Activated naive CD4-positive, alpha-beta T cell treated with anti-CD3 and anti-CD28 coated beads for 36 hours (primary cell): ENCODE measurements around the gene GFPT2. TPM values are rescaled to one million over a fixed set of nuclear protein-coding genes. Genes with fewer than 3 reads are reported as not detected.

Experiments
- CTCF ChIA-PET: fragments of 350-600 bp; sonication (Branson Sonifier 250); formaldehyde crosslinking; loops from one replicate; lab custom pipeline; 2021; ENCODE audit warnings: antibody characterized with exemption; lab: Charles Lee
- DNase-seq: peaks from one replicate; pipeline ENCODE4 v3.0.0-alpha.2; 2020
- H3K27ac Mint-ChIP-seq: one replicate; pipeline ENCODE4 v1.8.0; 2021; ENCODE audit warnings: mild to moderate bottlenecking, mixed read lengths
- H3K27me3 Mint-ChIP-seq: one replicate; pipeline ENCODE4 v1.8.0; 2021; ENCODE audit warnings: low read depth, mixed read lengths
- H3K36me3 Mint-ChIP-seq: one replicate; pipeline ENCODE4 v1.8.0; 2021; ENCODE audit warnings: low read depth, mixed read lengths
- H3K4me1 Mint-ChIP-seq: one replicate; pipeline ENCODE4 v1.8.0; 2021; ENCODE audit warnings: low read depth, mixed read lengths
- H3K4me3 Mint-ChIP-seq: one replicate; pipeline ENCODE4 v1.8.0; 2021; ENCODE audit warnings: mild to moderate bottlenecking, moderate library complexity, mixed read lengths
- H3K9me3 Mint-ChIP-seq: one replicate; pipeline ENCODE4 v1.8.0; 2021; ENCODE audit warnings: mixed read lengths
- intact Hi-C: fragments of 100-400 bp; cut with micrococcal nuclease; formaldehyde crosslinking; loops from one replicate; pipeline ENCODE4 v1.15.1; 2023
- total RNA-seq, 2 experiments: library from RNA; stranded (reverse); gene quantifications; one replicate each; pipeline ENCODE4 v1.2.3, GENCODE V29; 2021

The GFPT2 gene
- total RNA-seq, 2 experiments from 2014 or later: 0.22 to 0.33 TPM

- CTCF ChIA-PET: interaction anchor here (0.6 kb wide), 1 partner anchor 269 kb away, joined by 3 read pairs; no protein-coding TSS in a partner anchor
- H3K27me3 Mint-ChIP-seq: peaks cover 27% of the 10 kb centered on the region
- no peaks in the 10 kb centered on the region for H3K9me3 Mint-ChIP-seq
- DNase-seq: no peak
- peaks cover 6% of the 10 kb centered on the region for H3K4me1 Mint-ChIP-seq
- no peaks in the 10 kb centered on the region for H3K36me3 Mint-ChIP-seq
- no peak overlapping the region for H3K27ac Mint-ChIP-seq
- intact Hi-C loops: loop anchor here (10.0 kb wide), 1 partner anchor 136 kb away; the partner anchor contains the start of gene CNOT6
- H3K4me3 Mint-ChIP-seq: no peak overlapping the region
Observed at GRCh38 chr5:180358694-180359093, 5.6 kb upstream of the GFPT2 start.

GRCh38 chr5:180358179-180358578 lies 5.0 kb upstream of the GFPT2 start:
- no peak overlapping the region for H3K27ac Mint-ChIP-seq
- DNase-seq: no peak
- H3K4me1 Mint-ChIP-seq: peaks cover 7% of the 10 kb centered on the region
- CTCF ChIA-PET: no interaction called here
- no peaks in the 10 kb centered on the region for H3K36me3 Mint-ChIP-seq
- no peak overlapping the region for H3K4me3 Mint-ChIP-seq
- intact Hi-C loops: loop anchor here (10.0 kb wide), 1 partner anchor 137 kb away; the partner anchor contains the start of gene CNOT6
- H3K9me3 Mint-ChIP-seq: no peaks in the 10 kb centered on the region
- peaks cover 28% of the 10 kb centered on the region for H3K27me3 Mint-ChIP-seq

- Mint-ChIP-seq H3K9me3 (no peaks in the 10 kb centered on the region), H3K4me3 (no peak overlapping the region), H3K27me3 (peaks cover 48% of the 10 kb centered on the region), H3K4me1 (peaks cover 7% of the 10 kb centered on the region), H3K27ac (no peak overlapping the region), H3K36me3 (no peaks in the 10 kb centered on the region)
- intact Hi-C loops: loop anchor here (10.0 kb wide), 1 partner anchor 140 kb away; the partner anchor contains the start of gene CNOT6
- CTCF ChIA-PET: no interaction called here
- DNase-seq: no peak
Observed at GRCh38 chr5:180354966-180355365, 1.8 kb upstream of the GFPT2 start.

GRCh38 chr5:180353980-180354452 lies 880 bp upstream of the GFPT2 start:
- CTCF ChIA-PET: interaction anchor here (1.2 kb wide), 2 partner anchors 19 to 25 kb away, joined by 4 read pairs; no protein-coding TSS in a partner anchor
- Mint-ChIP-seq H3K27me3 (peaks cover 48% of the 10 kb centered on the region), H3K4me1 (peaks cover 7% of the 10 kb centered on the region), H3K36me3 (no peaks in the 10 kb centered on the region), H3K4me3 (peak overlapping the region; percentile 62), H3K9me3 (no peaks in the 10 kb centered on the region), H3K27ac (no peak overlapping the region)
- no peak for DNase-seq
- intact Hi-C loops: loop anchor here (1.0 to 10.0 kb wide), 2 partner anchors 62 to 141 kb away; partner anchors contain the start of genes CNOT6 and MAPK9

GRCh38 chr5:180352116-180353047 lies 754 bp downstream of the GFPT2 start:
- H3K4me1 Mint-ChIP-seq: peaks cover 7% of the 10 kb centered on the region

GRCh38 chr5:180350711-180351465 lies 2.2 kb downstream of the GFPT2 start:
- no peak overlapping the region for H3K27ac Mint-ChIP-seq
- no peaks in the 10 kb centered on the region for H3K9me3 Mint-ChIP-seq
- H3K4me3 Mint-ChIP-seq: no peak overlapping the region
- peaks cover 36% of the 10 kb centered on the region for H3K27me3 Mint-ChIP-seq
- CTCF ChIA-PET: interaction anchor here (1.1 to 1.5 kb wide), 2 partner anchors 22 to 57 kb away, joined by 3 to 4 read pairs; no protein-coding TSS in a partner anchor
- no peak for DNase-seq
- H3K4me1 Mint-ChIP-seq: peaks cover 7% of the 10 kb centered on the region
- H3K36me3 Mint-ChIP-seq: no peaks in the 10 kb centered on the region
- intact Hi-C loops: loop anchor here (10.0 kb wide), 1 partner anchor 144 kb away; the partner anchor contains the start of gene CNOT6

More at GRCh38 chr5:180352116-180353047, 754 bp downstream of the GFPT2 start:
- Mint-ChIP-seq H3K27me3 (peaks cover 48% of the 10 kb centered on the region), H3K9me3 (no peaks in the 10 kb centered on the region), H3K36me3 (no peaks in the 10 kb centered on the region), H3K27ac (no peak overlapping the region), H3K4me3 (peak overlapping the region; percentile 49)
- no peak for DNase-seq
- intact Hi-C loops: loop anchor here (1.0 to 10.0 kb wide), 2 partner anchors 60 to 142 kb away; partner anchors contain the start of genes CNOT6 and MAPK9
- CTCF ChIA-PET: interaction anchor here (1.1 kb wide), 1 partner anchor 58 kb away, joined by 3 read pairs; no protein-coding TSS in a partner anchor

GRCh38 chr5:180350296-180350695 lies 2.8 kb downstream of the GFPT2 start:
- peaks cover 34% of the 10 kb centered on the region for H3K27me3 Mint-ChIP-seq
- CTCF ChIA-PET: interaction anchor here (1.5 kb wide), 1 partner anchor 21 kb away, joined by 4 read pairs; no protein-coding TSS in a partner anchor
- no peak overlapping the region for H3K4me3 Mint-ChIP-seq
- H3K27ac Mint-ChIP-seq: no peak overlapping the region
- H3K9me3 Mint-ChIP-seq: no peaks in the 10 kb centered on the region
- intact Hi-C loops: loop anchor here (10.0 kb wide), 1 partner anchor 145 kb away; the partner anchor contains the start of gene CNOT6
- H3K36me3 Mint-ChIP-seq: no peaks in the 10 kb centered on the region
- no peak for DNase-seq
- peaks cover 7% of the 10 kb centered on the region for H3K4me1 Mint-ChIP-seq

- CTCF ChIA-PET: no interaction called here
- Mint-ChIP-seq H3K27ac (no peak overlapping the region), H3K36me3 (no peaks in the 10 kb centered on the region), H3K4me1 (peaks cover 6% of the 10 kb centered on the region), H3K9me3 (no peaks in the 10 kb centered on the region), H3K4me3 (no peak overlapping the region), H3K27me3 (peaks cover 27% of the 10 kb centered on the region)
- DNase-seq: no peak
- intact Hi-C loops: no loop called here
Observed at GRCh38 chr5:180349391-180349790, 3.7 kb downstream of the GFPT2 start.

- Mint-ChIP-seq H3K4me3 (no peak overlapping the region), H3K36me3 (no peaks in the 10 kb centered on the region), H3K27me3 (peaks cover 26% of the 10 kb centered on the region), H3K9me3 (no peaks in the 10 kb centered on the region), H3K4me1 (no peaks in the 10 kb centered on the region), H3K27ac (no peak overlapping the region)
- CTCF ChIA-PET: no interaction called here
- DNase-seq: no peak
- intact Hi-C loops: no loop called here
Observed at GRCh38 chr5:180348336-180348735, 4.8 kb downstream of the GFPT2 start.

- no peak for DNase-seq
- CTCF ChIA-PET: no interaction called here
- intact Hi-C loops: no loop called here
- H3K27me3 Mint-ChIP-seq: peaks cover 26% of the 10 kb centered on the region
- H3K4me3 Mint-ChIP-seq: no peak overlapping the region
- H3K36me3 Mint-ChIP-seq: no peaks in the 10 kb centered on the region
- no peaks in the 10 kb centered on the region for H3K9me3 Mint-ChIP-seq
- no peaks in the 10 kb centered on the region for H3K4me1 Mint-ChIP-seq
- H3K27ac Mint-ChIP-seq: no peak overlapping the region
Observed at GRCh38 chr5:180347702-180348101, 5.4 kb downstream of the GFPT2 start.

GRCh38 chr5:180346358-180346757 lies 6.8 kb downstream of the GFPT2 start:
- H3K4me1 Mint-ChIP-seq: no peaks in the 10 kb centered on the region
- CTCF ChIA-PET: interaction anchor here (1.0 to 1.4 kb wide), 2 partner anchors 18 to 31 kb away, joined by 3 read pairs; no protein-coding TSS in a partner anchor
- peaks cover 18% of the 10 kb centered on the region for H3K27me3 Mint-ChIP-seq
- H3K9me3 Mint-ChIP-seq: no peaks in the 10 kb centered on the region
- no peak overlapping the region for H3K4me3 Mint-ChIP-seq
- no peak overlapping the region for H3K27ac Mint-ChIP-seq
- DNase-seq: no peak
- intact Hi-C loops: no loop called here
- H3K36me3 Mint-ChIP-seq: no peaks in the 10 kb centered on the region
